DMS 273 (cell line): ENCODE data around the gene TMIGD3.
A peak's percentile ranks its signal among the peaks of the same experiment; 100 is the strongest.

ENCODE experiments used
- DNase-seq: peaks from one replicate; lab custom pipeline; 2025; ENCODE audit not compliant: unreplicated experiment; lab: John Stamatoyannopoulos, UW

TMIGD3 gene

DNA sequence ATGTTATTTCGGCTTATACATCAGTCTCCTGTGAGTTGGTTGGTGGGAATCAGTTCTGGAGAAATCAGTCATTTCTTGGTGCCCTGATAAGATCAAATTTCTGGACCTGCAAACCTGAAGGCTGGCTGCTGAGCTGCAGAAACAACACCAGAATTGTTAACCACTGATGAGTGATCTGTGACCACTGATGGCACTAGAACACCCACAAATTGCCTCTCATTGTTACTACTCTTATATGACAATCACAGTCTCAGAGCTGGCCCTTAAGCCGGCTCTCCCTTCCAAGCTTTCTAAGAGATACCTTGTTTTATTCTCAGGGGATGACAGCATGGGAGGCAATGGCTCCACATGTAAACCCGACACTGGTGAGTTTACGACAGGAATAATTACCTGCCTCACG is 27.7 kb downstream of the TMIGD3 start:
- DNase-seq: no peak

DNA sequence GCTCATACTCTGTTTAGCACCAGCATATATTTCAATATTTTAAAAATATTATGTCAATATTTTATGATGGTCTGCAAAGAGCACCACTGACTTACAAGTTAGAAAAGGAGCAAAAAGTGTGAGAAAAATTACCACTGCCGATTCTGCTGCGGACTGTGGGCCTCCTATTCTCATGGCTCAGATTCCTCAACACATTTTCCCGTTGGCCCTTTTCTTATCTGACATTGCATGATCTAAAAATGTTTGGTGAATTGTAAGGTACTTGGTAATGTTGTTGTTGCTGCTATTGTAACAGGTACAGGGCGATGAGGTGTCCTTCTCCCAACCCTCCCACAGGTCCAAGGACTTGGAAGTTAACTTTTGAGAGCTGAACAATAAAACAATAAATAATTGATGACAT is 28.9 kb downstream of the TMIGD3 start:
- DNase-seq: no peak

DNA sequence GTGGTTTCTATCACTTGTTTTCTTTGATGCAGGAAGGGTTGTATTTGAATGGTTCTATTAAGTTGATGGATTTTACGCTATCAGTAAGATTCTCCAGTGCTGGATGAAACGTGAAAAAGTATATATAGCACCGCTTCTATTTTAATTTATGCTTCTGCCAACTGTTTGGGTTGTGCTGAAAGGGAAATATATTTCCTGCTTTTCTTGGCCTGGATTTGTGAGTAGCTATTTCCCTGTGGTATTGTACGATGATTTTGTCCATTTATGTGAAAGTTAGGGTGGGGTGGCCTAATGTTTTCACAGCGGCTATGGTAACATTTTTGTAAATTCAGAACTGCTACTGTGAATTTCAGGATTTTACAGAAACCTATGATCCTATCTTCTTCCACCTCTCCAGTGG is 29.3 kb downstream of the TMIGD3 start:
- no peak for DNase-seq

DNA sequence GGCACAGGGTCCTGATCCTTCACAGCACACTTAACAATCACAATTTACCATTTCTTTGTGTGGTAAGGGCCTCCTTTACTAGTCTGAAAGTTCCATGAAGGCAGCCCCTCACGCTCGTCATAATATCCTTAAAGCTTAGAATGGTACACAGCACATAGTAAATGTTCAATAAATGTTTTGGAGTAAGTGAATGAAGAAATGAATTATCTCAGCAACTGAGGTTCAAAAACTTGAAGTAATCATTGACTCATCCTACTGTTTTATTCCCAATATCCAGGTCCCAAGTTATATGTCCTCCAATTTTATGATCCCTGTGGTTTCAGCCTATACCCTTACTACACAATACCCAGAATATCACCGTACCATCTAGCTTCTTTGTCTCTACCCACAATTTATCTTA is 31.9 kb downstream of the TMIGD3 start:
- DNase-seq: no peak

DNA sequence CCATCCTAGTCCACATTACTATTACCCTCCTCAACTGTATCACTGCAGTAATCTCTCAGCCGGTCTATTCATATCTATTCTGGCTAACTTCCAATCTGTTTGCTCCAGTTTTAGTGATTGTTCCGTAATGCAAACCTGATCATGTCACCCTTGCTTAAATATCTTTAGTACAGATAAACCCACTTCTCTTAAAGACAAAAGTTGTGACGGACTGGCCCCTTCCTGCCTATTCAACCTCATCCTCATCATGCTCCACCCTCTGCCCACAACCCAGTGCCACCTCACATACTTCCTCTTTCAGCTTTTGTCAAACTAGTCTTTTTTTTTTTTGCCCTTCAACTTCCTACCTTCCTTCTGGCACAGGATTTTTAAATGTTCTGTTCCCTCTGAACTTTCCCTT is 32.4 kb downstream of the TMIGD3 start:
- no peak for DNase-seq

DNA sequence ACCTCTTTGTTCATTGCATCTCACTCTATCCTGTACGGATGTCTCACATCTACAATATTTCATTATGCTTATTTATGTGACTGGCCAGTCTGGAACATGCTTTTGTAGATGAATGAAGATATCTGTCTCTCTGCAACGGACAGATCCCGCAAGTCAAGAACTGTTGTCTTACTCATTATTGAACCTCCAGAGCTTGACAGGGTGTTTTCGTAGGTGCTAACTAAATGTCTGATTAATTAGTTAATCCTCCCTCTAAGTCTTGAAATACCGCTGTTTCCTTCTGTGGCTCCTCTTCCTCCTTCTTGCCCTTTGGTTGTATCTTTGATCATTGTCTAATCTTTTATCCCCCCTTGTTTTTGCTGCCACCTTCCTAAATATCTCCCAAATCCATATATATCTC is 32.8 kb downstream of the TMIGD3 start:
- DNase-seq: no peak

DNA sequence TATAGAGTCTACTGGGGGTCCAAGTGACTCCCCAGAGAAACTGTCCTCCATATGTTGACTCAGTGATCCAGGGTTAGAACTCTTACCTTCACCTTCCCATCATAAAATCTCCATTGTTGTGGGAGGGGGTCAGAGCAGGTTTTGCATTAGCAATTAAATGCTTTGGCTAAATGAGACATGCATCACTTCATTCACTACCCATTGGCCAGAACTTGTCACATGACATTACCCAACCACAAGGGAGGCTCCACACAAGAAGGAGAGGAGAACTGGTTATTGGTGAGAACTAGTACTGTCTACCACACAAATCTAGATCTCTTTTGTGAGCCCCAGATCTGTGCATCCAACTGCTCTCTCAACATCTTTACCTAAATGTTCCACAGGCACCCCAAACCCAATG is 33.9 kb downstream of the TMIGD3 start:
- no peak for DNase-seq

DNA sequence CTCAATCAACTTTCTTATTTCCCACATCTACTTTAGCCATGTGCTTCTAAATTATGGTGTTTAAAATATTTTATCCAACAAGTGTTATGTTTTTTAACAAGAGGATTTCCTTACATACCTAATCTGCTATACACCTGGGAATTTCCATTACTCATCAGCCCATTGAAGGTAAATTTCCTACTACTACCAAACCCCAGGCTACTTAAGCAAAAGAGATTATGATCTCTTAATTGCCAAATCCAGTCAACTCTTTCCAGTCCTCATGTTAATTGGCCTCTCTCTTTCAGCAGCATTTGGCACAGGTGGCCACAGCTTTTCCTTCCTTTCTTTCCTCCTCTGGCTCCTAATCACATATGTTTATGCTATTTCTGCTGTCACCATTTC is 34.7 kb downstream of the TMIGD3 start:
- peak; percentile 9 for DNase-seq

DNA sequence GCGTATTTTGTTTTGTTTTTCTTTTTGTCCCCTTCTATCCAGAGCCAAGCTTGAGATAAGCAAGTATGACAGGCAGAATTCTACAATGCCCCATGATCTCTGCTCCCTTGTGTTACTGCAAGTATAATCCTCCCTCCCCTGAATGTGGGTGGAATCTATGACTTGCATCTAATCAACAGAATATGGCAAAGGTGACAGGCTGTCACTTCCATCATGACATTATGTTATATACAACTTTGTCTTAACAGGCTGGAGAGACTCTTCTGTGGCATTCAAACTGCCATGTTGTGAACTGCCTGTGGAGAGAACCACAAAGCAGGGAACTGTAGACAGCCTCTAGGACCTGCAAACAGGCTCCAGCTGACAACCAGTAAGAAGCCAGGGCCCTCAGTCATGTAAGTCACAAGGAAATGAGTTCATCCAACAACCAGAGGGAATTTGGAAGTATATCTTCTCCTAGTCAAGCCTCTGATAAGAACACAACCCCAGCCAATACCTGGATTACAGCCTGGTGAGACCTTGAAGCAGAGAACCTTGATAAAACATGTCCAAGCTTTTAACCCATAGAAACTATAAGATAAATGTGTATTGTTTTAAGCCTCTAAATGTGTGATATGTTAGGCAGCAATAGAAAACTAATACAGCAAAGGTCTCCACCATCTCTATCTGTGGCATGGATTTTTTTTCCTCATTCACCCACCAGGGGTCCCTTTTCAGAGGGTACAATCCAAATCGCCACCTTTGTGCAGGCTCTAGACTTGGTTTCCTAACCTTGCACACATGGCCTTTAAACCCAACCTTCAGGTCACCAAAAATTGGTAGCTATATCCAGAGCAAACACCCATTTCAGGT is 35.3 kb downstream of the TMIGD3 start:
- DNase-seq: peak; percentile 8

DNA sequence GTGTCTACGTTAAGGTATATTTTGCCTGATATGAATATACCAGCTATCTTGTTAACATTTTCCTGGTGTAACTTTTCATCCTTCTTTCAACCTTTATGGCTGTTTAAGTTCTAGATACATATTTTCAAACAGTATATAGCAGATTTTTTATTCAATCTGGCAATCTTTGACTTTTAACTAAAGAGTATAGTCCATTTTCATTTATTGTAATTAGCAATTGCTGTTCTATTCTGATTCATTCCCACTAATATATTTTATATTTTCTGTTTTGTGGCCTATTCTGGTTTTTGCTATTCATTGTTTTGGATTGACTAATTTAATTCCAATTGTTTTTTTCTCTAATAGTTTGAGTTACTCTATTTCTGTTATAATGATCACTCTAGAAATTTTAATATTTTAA is 37.0 kb downstream of the TMIGD3 start:
- no peak for DNase-seq

DNA sequence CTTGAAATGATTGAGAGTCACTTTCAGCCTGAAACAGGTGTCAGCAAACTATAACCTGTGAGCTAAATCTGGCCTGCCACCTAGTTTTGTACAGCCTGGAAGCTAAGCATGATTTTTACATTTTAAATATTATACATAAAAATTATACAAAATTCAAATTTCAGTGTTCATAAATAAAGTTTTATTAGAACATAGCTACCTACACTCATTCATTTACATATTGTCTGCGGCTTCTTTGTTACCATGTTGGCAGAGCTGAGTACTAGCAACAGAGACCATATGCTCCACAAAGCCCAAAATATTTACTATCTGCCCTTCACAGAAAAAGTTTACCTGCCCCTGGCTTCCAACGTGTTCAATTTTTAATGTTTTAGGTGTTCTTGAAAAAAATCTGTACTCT is 37.7 kb downstream of the TMIGD3 start:
- DNase-seq: no peak

DNA sequence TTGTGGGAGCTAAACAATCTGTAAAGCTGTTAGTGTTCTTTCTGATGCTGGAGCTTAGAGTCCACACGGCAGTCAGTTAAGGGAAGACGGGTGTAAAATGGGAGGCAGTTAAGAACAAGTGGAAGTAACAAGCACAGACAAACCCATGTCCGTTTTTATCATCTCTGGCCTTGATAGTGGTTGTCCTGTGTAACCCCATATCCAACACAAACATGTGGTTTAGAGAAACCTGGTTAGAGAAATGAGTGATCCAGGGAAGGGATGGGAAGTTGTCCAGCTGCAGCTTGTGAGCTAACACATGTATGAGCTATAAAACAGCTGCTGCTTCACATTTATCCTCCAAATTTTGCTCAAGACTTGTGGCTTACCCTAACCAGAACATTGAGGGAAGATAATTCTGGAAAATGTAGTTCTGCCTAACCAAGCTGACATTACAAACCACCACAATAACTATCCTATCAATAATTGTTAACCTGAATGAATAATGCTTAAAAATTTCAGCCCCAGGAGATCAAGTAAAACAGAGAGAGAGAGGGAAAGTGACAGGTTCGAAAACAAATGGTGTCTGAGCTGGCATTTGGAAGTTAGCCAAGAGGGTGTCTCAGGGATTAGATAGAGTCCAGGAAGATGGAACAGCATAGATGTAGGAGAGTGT is 40.3 kb downstream of the TMIGD3 start:
- DNase-seq: peak; percentile 38

DNA sequence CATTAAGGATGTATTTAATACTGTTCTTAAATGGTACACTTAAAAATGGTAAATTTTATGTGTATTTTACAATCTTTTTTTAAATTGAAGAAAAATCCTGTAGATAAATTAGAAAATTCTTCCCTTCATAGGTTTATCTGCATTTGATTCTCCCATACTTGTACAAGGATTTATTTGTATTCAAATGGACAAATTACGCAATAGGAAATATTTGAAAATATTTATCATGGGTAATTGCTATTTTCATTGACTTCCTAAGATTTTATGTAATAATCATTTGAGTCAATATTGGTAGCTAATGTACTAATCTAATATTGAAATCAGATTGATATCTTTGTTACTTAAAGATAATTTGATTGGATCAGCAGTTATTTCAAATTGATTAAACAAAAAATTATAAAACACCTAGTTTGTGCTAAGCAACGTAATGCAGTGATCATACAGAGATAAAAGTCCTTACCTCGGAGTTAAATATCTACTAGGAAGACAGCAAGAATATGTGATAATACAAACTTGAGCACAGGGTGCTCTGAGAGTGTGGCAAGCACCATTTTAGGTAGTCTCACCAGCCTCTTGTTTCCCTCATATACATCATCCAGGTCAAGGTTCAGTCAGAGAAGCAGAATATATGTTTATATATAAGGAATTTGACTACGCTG is 40.9 kb downstream of the TMIGD3 start:
- no peak for DNase-seq

DNA sequence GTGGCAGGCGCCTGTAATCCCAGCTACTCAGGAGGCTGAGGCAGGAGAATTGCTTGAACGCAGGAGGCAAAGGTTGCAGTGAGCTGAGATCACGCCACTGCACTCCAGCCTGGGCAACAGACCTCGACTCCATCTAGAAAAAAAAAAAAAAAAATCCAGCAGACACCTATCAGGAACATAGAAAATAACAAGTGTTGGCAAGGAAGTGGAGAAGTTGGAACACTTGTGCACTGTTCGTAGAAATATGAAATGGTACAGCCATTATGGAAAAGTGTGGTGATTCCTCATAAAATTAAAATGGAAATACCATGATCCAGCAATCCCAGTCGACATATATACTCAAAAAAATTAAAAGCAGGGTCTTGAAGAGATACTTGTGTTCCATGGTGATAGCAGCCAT is 41.7 kb downstream of the TMIGD3 start:
- DNase-seq: no peak

DNA sequence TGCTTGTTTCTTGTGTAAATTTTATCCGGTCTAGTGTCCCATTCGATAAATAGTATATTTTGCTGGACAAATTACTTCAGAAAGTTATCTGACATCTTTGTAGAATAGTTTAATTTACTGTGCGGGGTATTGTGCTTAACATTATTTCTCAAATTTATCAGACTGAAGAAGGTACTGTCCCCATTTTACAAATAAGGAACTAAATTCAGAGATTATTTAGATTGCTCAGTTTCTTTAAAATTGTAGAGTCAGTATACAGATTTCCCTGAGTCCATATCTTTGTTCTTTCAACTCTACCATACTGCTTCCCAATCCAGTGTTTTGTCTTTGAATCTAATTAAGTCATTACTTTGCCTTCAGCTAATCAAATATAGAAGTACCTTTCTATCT is 47.8 kb downstream of the TMIGD3 start:
- no peak for DNase-seq

DNA sequence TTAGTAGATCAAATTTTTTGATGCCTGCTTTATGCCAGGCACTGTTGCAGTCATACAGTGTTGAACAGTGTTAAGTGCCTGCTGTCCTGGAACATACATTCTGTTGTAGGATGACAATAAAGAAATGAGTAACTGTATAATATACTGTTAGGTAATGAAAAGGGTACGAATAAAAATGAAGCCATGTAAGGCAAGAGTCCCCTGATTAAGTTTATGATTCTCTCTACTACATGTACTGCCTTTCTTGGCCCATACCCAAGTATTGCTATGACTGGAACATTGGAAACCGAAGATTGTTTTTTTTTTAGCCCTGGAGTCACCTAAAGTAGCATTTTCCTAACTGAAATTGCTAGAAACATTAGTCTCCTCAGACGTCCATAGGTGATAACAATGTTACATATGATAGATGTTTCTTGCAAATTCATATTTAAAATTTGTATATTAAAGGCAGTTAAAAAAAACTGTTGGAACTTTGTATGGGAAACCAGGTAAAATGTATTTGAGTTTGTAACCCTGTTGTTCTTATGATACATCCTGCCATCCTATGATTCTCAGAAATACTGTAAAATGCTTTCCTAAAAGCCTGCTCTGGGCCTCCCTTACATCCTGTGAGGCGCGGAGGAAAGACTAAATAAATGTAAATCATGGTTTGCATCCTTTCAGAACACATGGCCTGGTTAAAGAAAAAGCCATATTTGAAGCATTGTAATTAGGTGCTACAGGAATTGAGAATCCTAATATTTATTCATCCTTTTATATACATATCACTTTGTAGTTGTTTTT is 48.4 kb downstream of the TMIGD3 start:
- no peak for DNase-seq

DNA sequence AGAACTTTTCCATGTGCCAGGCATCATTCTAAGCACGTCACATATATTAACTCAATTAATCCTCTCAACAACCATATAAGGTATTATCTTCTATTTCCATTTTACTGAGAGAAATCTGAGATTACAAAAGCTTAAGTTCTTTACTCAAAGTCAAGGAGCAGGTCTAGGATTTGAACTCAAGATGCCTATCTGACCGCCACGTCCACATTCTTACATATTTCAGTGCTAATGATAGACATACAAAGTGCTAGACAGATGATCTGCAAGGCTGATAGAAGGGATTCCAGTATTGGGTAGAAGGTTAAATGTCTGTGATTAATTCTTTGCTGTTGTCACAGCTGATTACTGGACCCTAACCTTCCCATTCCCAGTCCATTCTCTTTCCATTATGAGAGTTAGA is 49.7 kb downstream of the TMIGD3 start:
- DNase-seq: no peak

DNA sequence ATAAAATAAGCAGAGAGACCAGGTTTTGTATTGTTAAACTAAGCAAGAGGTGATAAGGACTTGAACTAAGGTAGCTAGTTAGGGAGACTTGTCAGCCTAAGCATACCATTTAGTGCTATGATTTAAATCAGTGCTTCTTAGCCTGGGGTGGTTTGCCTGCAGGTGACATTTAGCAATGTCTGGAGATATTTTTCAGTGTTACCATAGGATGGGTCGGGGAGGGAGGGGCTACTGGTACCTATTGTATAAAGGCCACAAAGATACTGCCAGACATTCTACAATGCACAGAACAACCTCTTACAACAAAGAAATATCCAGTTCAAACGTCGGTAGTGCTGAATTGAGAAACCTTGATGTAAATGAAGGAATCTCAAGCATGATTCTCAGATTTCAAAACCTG is 50.9 kb downstream of the TMIGD3 start:
- no peak for DNase-seq

DNA sequence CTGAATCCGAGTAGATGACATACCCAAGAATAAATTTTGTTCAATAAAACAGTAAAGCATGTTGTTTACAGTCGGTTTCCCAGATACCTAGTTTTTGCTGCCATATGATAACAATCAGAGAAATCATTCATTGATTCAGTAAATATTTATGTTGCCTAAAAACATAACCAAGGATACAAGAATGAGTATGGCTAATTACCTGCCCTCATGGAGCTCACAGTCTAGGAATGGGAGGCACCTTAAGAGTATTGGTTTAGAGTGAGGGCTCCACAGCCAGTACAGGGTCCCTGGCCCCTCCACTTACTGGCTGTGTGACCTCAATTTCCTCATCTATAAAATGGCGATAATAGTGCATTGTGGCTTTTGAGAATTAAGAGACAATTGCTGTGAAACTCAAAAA is 53.2 kb downstream of the TMIGD3 start:
- no peak for DNase-seq

DNA sequence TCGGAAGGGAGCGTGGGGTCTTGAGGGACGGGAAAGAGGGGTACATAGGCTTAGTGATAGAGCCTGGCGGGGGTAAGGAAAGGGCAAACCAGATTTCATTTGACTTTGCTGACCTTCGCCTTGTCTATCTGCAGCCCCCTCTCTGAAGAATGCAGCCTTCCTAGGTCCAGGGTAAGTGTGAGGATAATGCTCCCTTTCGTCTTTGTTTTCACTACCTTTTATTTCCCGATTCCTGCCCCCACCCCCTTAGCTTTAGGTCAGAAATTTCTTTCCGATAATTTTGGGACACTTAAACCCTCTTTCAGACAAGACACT is 53.8 kb downstream of the TMIGD3 start:
- no peak for DNase-seq

DNA sequence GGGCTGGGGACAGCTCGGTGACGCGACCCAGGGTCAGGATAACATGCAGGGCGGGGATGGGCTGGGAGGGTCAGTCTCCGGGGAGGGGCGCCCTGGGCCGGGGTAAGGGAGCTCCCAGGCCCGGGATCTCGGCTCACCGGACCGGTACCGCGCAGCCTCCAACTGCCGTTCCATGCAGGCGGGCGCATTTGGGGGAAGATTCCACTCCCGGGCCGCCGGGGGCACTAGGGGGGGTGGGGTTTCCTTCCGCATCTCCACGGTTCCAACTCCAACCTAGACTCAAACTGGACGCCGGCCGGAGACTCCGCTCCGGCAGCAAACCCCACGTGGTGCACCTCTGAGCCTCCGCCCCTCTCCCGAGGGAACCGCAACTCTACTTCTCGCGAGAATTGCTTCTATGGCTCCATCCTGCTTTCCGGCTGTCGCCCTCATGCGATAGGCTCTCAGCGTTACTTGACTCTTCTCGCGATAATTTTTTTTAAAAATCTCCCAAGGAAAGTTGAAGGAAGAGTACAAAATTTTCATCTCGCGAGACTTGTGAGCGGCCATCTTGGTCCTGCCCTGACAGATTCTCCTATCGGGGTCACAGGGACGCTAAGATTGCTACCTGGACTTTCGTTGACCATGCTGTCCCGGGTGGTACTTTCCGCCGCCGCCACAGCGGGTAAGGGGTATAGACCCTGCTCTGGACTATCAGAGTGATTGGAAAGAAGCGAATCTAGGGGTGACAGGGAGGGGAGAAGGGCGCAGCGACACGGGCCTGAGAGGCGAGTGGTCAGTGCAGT is 54.3 kb downstream of the TMIGD3 start, which contains the start of the genes ATP5PB and WDR77:
Gene ATP5PB (plus strand): TSS at position 547 of the 785 bp plus-strand sequence. CDS start 78 bp downstream, at position 625.
Gene WDR77 (minus strand): TSS at position 339 of the 785 bp plus-strand sequence. CDS start 87 bp downstream, at position 252.
- peak; percentile 100 for DNase-seq
